Activated CD8-positive, alpha-beta memory T cell treated with anti-CD3 and anti-CD28 coated beads, Interleukin-2, amount 50 U/mL, for 4 hours (primary cell): ENCODE results near the gene SMOC2.

ENCODE experiments used
- DNase-seq: peaks from one replicate; pipeline ENCODE4 v3.0.0-alpha.2; 2020

The SMOC2 gene

DNA sequence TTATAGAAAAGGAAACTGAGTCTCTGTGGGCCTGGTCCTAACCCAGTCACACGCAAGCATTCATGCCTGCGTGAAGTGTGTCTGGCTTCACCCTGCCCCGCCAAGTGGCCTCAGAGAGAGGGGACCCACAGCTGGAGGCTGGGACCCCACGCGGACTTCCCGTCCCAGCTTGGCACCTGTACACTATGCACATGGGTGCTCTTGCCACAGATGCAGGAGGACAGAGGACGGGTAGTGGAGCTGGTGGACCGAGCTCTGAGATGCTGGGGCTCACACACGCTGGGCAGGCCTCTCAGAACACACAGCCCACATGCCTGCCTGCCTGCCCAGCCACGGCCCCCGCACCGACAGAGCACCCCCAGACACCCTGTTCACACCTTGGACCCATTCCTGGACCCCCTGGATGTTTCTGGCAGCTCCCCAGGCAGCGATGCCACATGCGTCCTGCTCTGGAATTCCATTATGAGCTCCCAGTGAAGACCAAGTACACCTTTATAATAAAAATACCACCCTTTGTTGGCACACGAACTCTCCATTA is 24.9 kb upstream of the SMOC2 start:
- DNase-seq = no peak

- DNase-seq = no peak
Measured at GRCh38 chr6:168416531-168416930, 24.5 kb upstream of the SMOC2 start.

GRCh38 chr6:168417191-168417590 is 23.8 kb upstream of the SMOC2 start:
- DNase-seq = no peak

- no peak for DNase-seq
Measured at GRCh38 chr6:168417679-168418557, 23.1 kb upstream of the SMOC2 start.

GRCh38 chr6:168418711-168419121 is 22.3 kb upstream of the SMOC2 start:
- DNase-seq = no peak

GRCh38 chr6:168419569-168419968 is 21.4 kb upstream of the SMOC2 start:
- DNase-seq = no peak

DNA sequence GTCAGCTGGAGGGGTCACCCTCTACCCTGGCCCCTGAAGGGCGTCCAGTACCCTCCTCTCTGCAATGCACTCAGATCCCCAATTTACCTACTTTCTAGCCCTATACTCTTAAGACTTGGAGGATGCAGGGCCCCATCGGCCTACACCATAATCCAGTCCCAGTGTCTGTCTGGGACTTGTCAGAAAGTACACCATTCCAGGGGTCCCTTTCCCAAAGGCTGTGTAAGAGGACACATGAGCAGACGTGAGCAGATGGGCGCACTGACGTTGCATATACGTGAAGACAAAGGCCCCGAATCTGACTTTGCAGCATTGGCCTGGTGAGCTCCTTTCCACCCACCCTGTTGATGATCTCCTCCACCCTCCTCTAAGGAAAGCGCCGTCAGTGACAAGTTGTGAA is 20.9 kb upstream of the SMOC2 start:
- no peak for DNase-seq

- DNase-seq = no peak
Measured at GRCh38 chr6:168420706-168421105, 20.3 kb upstream of the SMOC2 start.

GRCh38 chr6:168427184-168427583 is 13.8 kb upstream of the SMOC2 start:
- no peak for DNase-seq

DNA sequence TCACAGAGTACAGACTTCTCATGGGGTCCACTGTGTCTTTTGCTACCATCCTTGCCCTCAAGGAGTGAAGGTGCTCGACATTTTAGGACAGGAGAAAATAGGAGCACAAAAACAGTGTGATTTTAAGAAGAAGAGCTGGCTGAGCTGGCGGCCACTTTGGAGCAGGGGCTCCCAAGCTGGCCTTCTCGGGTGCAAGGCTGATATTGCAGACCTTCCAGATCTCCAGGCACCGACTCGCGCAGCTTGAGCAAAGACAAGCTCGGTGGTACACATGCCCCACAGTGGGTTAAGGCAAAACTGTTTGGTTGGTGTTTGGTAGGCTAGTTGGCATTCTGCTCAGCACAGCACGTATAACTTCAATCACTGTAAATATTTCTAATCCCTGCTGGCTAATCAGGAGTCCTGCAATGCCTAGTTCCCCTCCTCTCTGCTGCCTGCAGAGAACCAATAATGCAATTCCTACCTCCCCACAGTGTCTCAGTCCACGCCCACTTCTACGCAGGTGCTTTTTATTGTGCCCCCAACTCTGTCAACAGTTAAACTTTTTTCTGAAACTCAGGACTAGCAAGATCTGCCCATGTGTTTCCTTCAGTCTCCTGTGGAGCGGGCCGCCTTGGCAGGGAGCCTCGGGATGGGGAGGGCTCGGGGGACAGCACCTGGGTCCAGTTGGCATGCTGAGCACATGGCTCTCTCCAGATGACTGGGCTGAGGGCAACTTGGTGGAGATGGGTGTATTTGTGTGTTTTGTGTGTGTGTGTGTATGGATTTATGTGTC is 12.7 kb upstream of the SMOC2 start:
- DNase-seq = no peak

GRCh38 chr6:168428863-168429262 is 12.1 kb upstream of the SMOC2 start:
- no peak for DNase-seq

- DNase-seq = no peak
Measured at GRCh38 chr6:168432196-168432595, 8.8 kb upstream of the SMOC2 start.

GRCh38 chr6:168433898-168434297 is 7.1 kb upstream of the SMOC2 start:
- DNase-seq = no peak

DNA sequence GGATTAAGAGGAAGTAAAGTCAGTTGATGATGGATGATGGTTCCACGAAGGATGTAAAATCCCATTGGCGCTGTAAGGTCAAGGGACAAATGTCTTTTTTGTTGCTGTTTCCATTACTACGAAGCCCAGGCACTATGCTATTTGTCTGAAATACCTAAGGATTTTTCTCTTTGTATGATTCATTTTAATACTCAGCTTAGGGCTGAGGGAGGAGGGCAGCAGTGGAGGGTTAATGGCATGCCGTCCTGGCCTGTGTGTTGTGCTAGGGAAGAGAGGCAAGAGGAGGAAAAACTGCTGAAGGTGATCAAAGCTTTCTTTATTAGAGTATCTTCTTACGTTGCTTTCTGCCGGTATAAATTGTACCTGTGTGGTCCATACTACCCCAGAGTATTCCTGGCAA is 6.5 kb upstream of the SMOC2 start:
- DNase-seq = no peak

- DNase-seq = no peak
Measured at GRCh38 chr6:168437751-168438150, 3.2 kb upstream of the SMOC2 start.

DNA sequence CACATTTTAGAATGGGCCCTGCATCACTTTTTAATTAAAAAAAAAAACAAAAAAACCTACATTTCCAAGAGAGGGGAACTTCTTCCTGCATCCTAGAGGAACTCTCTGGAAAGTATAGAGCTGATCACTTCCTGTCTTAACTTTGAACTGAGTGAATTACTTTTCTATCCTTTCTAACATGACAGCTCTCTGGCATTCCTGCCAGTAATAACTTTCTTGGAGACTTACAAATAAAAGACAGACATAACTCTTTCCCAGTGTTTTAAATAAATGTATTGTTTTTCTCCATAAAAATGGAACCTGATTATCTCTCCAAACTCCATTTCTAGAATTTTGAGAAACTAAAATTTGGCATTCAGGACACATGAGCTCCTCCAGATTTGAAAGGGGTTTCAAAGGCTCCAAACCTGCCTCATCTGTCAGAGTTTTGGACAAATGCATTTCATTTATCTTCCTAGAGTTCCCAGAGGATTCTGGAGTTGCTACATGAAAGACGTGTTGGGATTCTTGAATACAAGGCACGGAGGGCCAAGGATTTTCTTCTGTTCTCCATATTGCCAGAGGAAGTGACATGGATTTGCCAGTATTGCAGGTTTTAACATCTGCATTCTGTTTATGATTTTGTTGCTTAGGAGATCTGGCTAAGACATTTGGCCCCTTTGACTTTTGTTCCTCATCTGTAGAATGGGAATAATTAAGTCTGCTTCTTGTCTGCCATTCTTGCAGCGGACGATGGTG is 2.0 kb upstream of the SMOC2 start:
- DNase-seq = no peak

GRCh38 chr6:168439794-168440450 is 1.1 kb upstream of the SMOC2 start:
- no peak for DNase-seq

GRCh38 chr6:168441434-168442391 is 729 bp downstream of the SMOC2 start:
- DNase-seq = no peak

DNA sequence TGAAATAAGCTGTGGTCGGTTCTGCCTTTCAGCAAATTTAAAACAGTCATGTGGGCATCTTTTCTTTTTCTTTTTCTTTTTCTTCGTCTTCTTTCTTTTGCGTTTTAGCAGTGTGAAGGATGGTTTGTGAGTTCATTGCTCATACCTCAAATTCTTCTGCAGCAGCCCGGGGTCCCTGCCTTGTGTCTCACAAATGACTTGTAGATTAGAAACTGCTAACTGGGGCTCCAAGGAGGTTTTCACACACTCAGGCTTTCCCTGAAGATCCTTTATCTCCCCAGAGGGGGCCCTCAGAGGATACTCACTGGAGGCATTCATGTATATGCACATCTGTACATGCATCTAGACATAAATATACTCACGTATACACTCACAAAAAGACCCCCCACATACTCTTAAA is 1.7 kb downstream of the SMOC2 start:
- no peak for DNase-seq

GRCh38 chr6:168447282-168447681 is 6.3 kb downstream of the SMOC2 start:
- DNase-seq = no peak

DNA sequence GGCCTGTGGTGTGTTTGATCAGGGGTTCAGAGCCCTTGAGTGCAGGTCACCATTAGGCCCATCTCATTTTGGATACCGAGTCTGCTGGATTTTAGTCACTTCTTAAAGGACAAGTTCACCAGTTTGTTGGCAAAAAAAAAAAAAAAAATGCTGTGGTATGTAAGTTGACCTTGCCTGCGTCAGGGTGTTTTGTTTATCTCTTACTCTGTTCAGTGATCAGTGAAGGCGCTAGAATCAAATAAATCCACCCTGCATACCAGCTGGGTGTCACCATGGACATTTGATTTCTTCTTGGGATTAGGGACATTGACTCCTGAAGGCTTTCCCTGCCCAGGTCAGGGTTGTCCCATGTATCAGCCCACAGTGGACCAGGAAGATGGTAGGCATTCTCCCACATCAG is 6.7 kb downstream of the SMOC2 start:
- DNase-seq = no peak
